ENCODE measurements around the gene ATXN2L.

The ATXN2L gene

GRCh38 chr16:28846933-28847273 lies 24.1 kb downstream of the ATXN2L start:
- H3K27ac ChIP-seq (ENCODE audit: extremely low read depth, low read depth, low read length) = peak overlapping the region; percentile 48
- CTCF ChIA-PET = interaction anchor here (0.9 to 2.8 kb wide), 8 partner anchors 8 to 101 kb away, joined by 3 to 20 read pairs (median 5); partner anchors contain the start of gene SH2B1
- H3K36me3 ChIP-seq (ENCODE audit: control insufficient read depth in 2 of 2, insufficient read depth in 1 of 2, low read length in 2 of 2) = peaks cover 3 to 34% of the 10 kb centered on the region in 2 experiments; a peak in 2 of 3 replicates
- H3K4me3 ChIP-seq (ENCODE audit: low read depth, low read length) = peak overlapping the region; percentile 72
- TF ChIP-seq ZBTB20 (tag by site-specific recombination; IDR thresholded peaks at IDR 0.05) (0 out of 2 replicates have a peak, but pooled peaks have one; percentile 4), INSM2 (tag by site-specific recombination; IDR thresholded peaks at IDR 0.05) (0 out of 2 replicates have a peak, but pooled peaks have one; percentile 17), ZNF555 (tag by site-specific recombination; conservative IDR thresholded peaks at IDR 0.05) (no peak), ZNF24 (tag by site-specific recombination; IDR thresholded peaks at IDR 0.05) (0 out of 2 replicates have a peak, but pooled peaks have one; percentile 12), SP2 (tag by site-specific recombination; IDR thresholded peaks at IDR 0.05) (no peak), ZNF626 (tag by site-specific recombination; IDR thresholded peaks at IDR 0.05) (no peak), ZNF670 (tag by site-specific recombination; IDR thresholded peaks at IDR 0.05; ENCODE audit: low read depth) (no peak)
- no peaks in the 10 kb centered on the region for H3K9me3 ChIP-seq (ENCODE audit: control insufficient read depth, insufficient read depth, low read depth, low read length)
- H3K4me1 ChIP-seq (ENCODE audit: control insufficient read depth, insufficient read depth, low read length) = no peaks in the 10 kb centered on the region
- POLR2A ChIA-PET = interaction anchor here (0.6 to 4.7 kb wide), 10 partner anchors 9 to 1065 kb away, joined by 3 to 72 read pairs (median 5); partner anchors contain the start of genes ATP2A1, ATXN2L and SH2B1

GRCh38 chr16:28858421-28858820 lies 35.6 kb downstream of the ATXN2L start:
- no peak for TF ChIP-seq ZNF398 (tag by site-specific recombination; IDR thresholded peaks at IDR 0.05)
- TF ChIP-seq ZNF366 (tag by site-specific recombination; conservative IDR thresholded peaks at IDR 0.05) = no peak
- TF ChIP-seq ZSCAN30 (tag by site-specific recombination; IDR thresholded peaks at IDR 0.05) = no peak
- TF ChIP-seq TRIM28 (IDR thresholded peaks at IDR 0.05; ENCODE audit: borderline replicate concordance, low read length) = no peak
- CTCF ChIA-PET = interaction anchor here (1.0 kb wide), 2 partner anchors 12 to 87 kb away, joined by 4 to 5 read pairs; no protein-coding TSS in a partner anchor
- POLR2A ChIA-PET = interaction anchor here (1.2 to 2.2 kb wide), 2 partner anchors 13 to 22 kb away, joined by 6 to 8 read pairs; partner anchors contain the start of gene TUFM
- Histone ChIP-seq H3K4me1 (ENCODE audit: control insufficient read depth, insufficient read depth, low read length) (no peaks in the 10 kb centered on the region; the same call in 1 of the 2 replicates), H3K27ac (ENCODE audit: extremely low read depth, low read depth, low read length) (no peak overlapping the region), H3K4me3 (ENCODE audit: low read depth, low read length) (no peak overlapping the region), H3K36me3 (ENCODE audit: control insufficient read depth in 2 of 2, insufficient read depth in 1 of 2, low read length in 2 of 2) (peaks cover 0 to 3% of the 10 kb centered on the region in 2 experiments; a peak in 1 of 3 replicates), H3K9me3 (ENCODE audit: control insufficient read depth, insufficient read depth, low read depth, low read length) (no peaks in the 10 kb centered on the region)

- H3K9me3 ChIP-seq (ENCODE audit: control insufficient read depth, insufficient read depth, low read depth, low read length) = no peaks in the 10 kb centered on the region
- ChIA-PET CTCF (interaction anchor here (0.6 to 1.3 kb wide), 2 partner anchors 86 to 1584 kb away, joined by 3 to 4 read pairs; no protein-coding TSS in a partner anchor), POLR2A (interaction anchor here (0.9 to 2.2 kb wide), 3 partner anchors 12 to 21 kb away, joined by 3 to 8 read pairs (median 6); partner anchors contain the start of gene TUFM)
- no peak overlapping the region for H3K27ac ChIP-seq (ENCODE audit: extremely low read depth, low read depth, low read length)
- H3K36me3 ChIP-seq (ENCODE audit: control insufficient read depth in 2 of 2, insufficient read depth in 1 of 2, low read length in 2 of 2) = peaks cover 0 to 3% of the 10 kb centered on the region in 2 experiments; a peak in 1 of 3 replicates
- no peak overlapping the region for H3K4me3 ChIP-seq (ENCODE audit: low read depth, low read length)
- H3K4me1 ChIP-seq (ENCODE audit: control insufficient read depth, insufficient read depth, low read length) = no peaks in the 10 kb centered on the region; the same call in 1 of the 2 replicates
- TF ChIP-seq ZNF18 (tag by site-specific recombination; IDR thresholded peaks at IDR 0.05) (no peak), KLF16 (tag by site-specific recombination; IDR thresholded peaks at IDR 0.05) (no peak), ATF2 (tag by site-specific recombination; IDR thresholded peaks at IDR 0.05; ENCODE audit: low read depth) (no peak), SP2 (tag by site-specific recombination; IDR thresholded peaks at IDR 0.05) (no peak), ZNF169 (tag by site-specific recombination; IDR thresholded peaks at IDR 0.05) (no peak), ZNF341 (tag by site-specific recombination; IDR thresholded peaks at IDR 0.05; ENCODE audit: low read depth) (no peak), ELK4 (IDR thresholded peaks at IDR 0.05; ENCODE audit: borderline replicate concordance, low read depth, low read length) (no peak), ZFP41 (tag by site-specific recombination; IDR thresholded peaks at IDR 0.05; ENCODE audit: borderline replicate concordance) (no peak), ZBTB21 (tag by site-specific recombination; IDR thresholded peaks at IDR 0.05) (no peak), WT1 (tag by site-specific recombination; IDR thresholded peaks at IDR 0.05) (no peak), PATZ1 (tag by site-specific recombination; IDR thresholded peaks at IDR 0.05) (no peak)
Measured at GRCh38 chr16:28859326-28859725, 36.5 kb downstream of the ATXN2L start.
